Stimulated activated CD8-positive, alpha-beta memory T cell treated with anti-CD3 and anti-CD28 coated beads, Interleukin-7, amount 100 ng/mL, for 1 hour (primary cell): Measurements from ENCODE around the gene ADAM12.
"Not testable (repeated sequence)": the region's sequence is repeated elsewhere in the genome, so short reads cannot be mapped to it uniquely, and the experiment has no call there.

Experiments used
- DNase-seq, 2 donors: peaks; one replicate each; pipeline ENCODE4 v3.0.0-alpha.2; 2020; ENCODE audit warnings: low read depth in 2 of 2

ADAM12 gene

GRCh38 chr10:126405239-126405775 lies 17.0 kb upstream of the ADAM12 start:
- no peak for DNase-seq

GRCh38 chr10:126402721-126403695 lies 14.7 kb upstream of the ADAM12 start:
- DNase-seq, result no peak

GRCh38 chr10:126400641-126401040 lies 12.4 kb upstream of the ADAM12 start:
- no peak for DNase-seq

- DNase-seq, result no peak
These were observed 10.6 kb upstream of the ADAM12 start for GRCh38 chr10:126398924-126399323.

- DNase-seq, result no peak
These were observed 10.1 kb upstream of the ADAM12 start for GRCh38 chr10:126398383-126398743.

- DNase-seq, result no peak
These were observed 9.5 kb upstream of the ADAM12 start for GRCh38 chr10:126397640-126398382.

- no peak for DNase-seq
These were observed 8.9 kb upstream of the ADAM12 start for GRCh38 chr10:126397156-126397555.

- no peak for DNase-seq
These were observed 6.7 kb upstream of the ADAM12 start for GRCh38 chr10:126394948-126395347.

- DNase-seq, result no peak
These were observed 4.8 kb upstream of the ADAM12 start for GRCh38 chr10:126393076-126393475.

- no peak for DNase-seq
These were observed 4.2 kb upstream of the ADAM12 start for GRCh38 chr10:126392469-126392868.

GRCh38 chr10:126392068-126392467 lies 3.8 kb upstream of the ADAM12 start:
- no peak for DNase-seq

- no peak for DNase-seq
These were observed 3.1 kb upstream of the ADAM12 start for GRCh38 chr10:126391192-126391885.

GRCh38 chr10:126390324-126390723 lies 2.0 kb upstream of the ADAM12 start:
- DNase-seq, result no peak

- DNase-seq, result no peak
These were observed 996 bp downstream of the ADAM12 start for GRCh38 chr10:126387041-126387921.

GRCh38 chr10:126384269-126384873 lies 3.9 kb downstream of the ADAM12 start:
- no peak for DNase-seq

- no peak for DNase-seq
These were observed 7.8 kb downstream of the ADAM12 start for GRCh38 chr10:126380352-126381076.

- DNase-seq, result not testable (repeated sequence)
These were observed 9.1 kb downstream of the ADAM12 start for GRCh38 chr10:126379166-126379565.

- DNase-seq, result no peak
These were observed 11.3 kb downstream of the ADAM12 start for GRCh38 chr10:126376956-126377355.

- no peak for DNase-seq
These were observed 12.2 kb downstream of the ADAM12 start for GRCh38 chr10:126375926-126376554.
